GM12878 (cell line): ENCODE results near the gene IGSF23. TPM values are rescaled to one million over a fixed set of nuclear protein-coding genes. Genes with fewer than 3 reads are reported as not detected.

Source experiments
- ATAC-seq: fragments of 200-7000 bp; cut with Tn5 transposase; 3 replicates; pipeline ENCODE4 v1.9.1; 2020; ENCODE audit warnings: mild to moderate bottlenecking, moderate library complexity
- BruUV-seq: library from RNA; stranded (reverse); fragments of 400-500 nt; replicated peaks from 2 replicates; lab custom pipeline; 2021; lab: Mats Ljungman, UMichigan
- CTCF ChIA-PET: fragments of 300-600 bp; sonication (Branson Sonifier 250); formaldehyde crosslinking; extraction: SDS; loops from one replicate; lab custom pipeline; 2021; ENCODE audit warnings: inconsistent platforms; lab: Yijun Ruan, JAX
- POLR2A ChIA-PET: fragments of 350-600 bp; formaldehyde crosslinking; extraction: SDS; loops from one replicate; lab custom pipeline; 2021; ENCODE audit warnings: inconsistent platforms; lab: Charles Lee
- RAD21 ChIA-PET: fragments of 300-600 bp; sonication (Branson Sonifier 250); formaldehyde crosslinking; loops from one replicate; lab custom pipeline; 2023; ENCODE audit warnings: antibody characterized with exemption; ENCODE audit not compliant: unreplicated experiment; lab: Charles Lee
- SMC1A ChIA-PET: fragments of 300-600 bp; sonication (Branson Sonifier 250); formaldehyde crosslinking; loops from one replicate; lab custom pipeline; 2023; ENCODE audit not compliant: unreplicated experiment, uncharacterized antibody; lab: Charles Lee
- DNase-seq: peaks from one replicate; pipeline ENCODE4 v3.0.0-alpha.2; 2011; ENCODE audit warnings: low read depth, low spot score
- FAIRE-seq: peaks from 3 replicates; lab custom pipeline; 2011; peaks lifted over from hg19 to GRCh38; lab: Jason Lieb, UNC
- H2AFZ ChIP-seq: 2 replicates; pipeline ENCODE4 v1.6.0; 2011; ENCODE audit warnings: low read depth, low read length, control low read depth; ENCODE audit not compliant: control insufficient read depth
- H3K27ac ChIP-seq: 2 replicates; pipeline ENCODE4 v1.5.1; 2011; ENCODE audit warnings: control low read depth; ENCODE audit not compliant: control insufficient read depth, insufficient read depth
- H3K27me3 ChIP-seq, 2 experiments: replicated peaks in 1 of 2; 2 replicates each; pipeline versions ENCODE4 v1.6.0 to v1.6.1; 2011; ENCODE audit warnings: low read length in 1 of 2; ENCODE audit not compliant: control insufficient read depth in 2 of 2, insufficient read depth in 2 of 2
- H3K36me3 ChIP-seq, 2 experiments: 2 replicates each; pipeline ENCODE4 v1.5.1; 2011; ENCODE audit warnings: low read length in 1 of 2; ENCODE audit not compliant: control insufficient read depth in 2 of 2, insufficient read depth in 2 of 2
- H3K4me1 ChIP-seq: 2 replicates; pipeline ENCODE4 v1.6.1; 2011; ENCODE audit warnings: mild to moderate bottlenecking, low read length, moderate library complexity, mixed read lengths; ENCODE audit not compliant: control insufficient read depth, insufficient read depth
- H3K4me2 ChIP-seq: 2 replicates; pipeline ENCODE4 v1.6.0; 2011; ENCODE audit warnings: control low read depth; ENCODE audit not compliant: control insufficient read depth, insufficient read depth
- H3K4me3 ChIP-seq: fragments of 200-600 bp; sonication (generic); 2 replicates; pipeline ENCODE4 v1.5.1; 2016
- H3K79me2 ChIP-seq: 2 replicates; pipeline ENCODE4 v1.6.0; 2011; ENCODE audit warnings: low read length; ENCODE audit not compliant: control insufficient read depth, insufficient read depth
- H3K9ac ChIP-seq: 2 replicates; pipeline ENCODE4 v1.8.0; 2011; ENCODE audit warnings: low read length, control low read depth, mixed read lengths; ENCODE audit not compliant: control insufficient read depth, insufficient read depth
- H3K9me3 ChIP-seq: replicated peaks from 3 replicates; pipeline ENCODE4 v1.5.1; 2011; ENCODE audit warnings: mild to moderate bottlenecking, low read length; ENCODE audit not compliant: control insufficient read depth, insufficient read depth
- H4K20me1 ChIP-seq: 2 replicates; pipeline ENCODE4 v1.6.0; 2011; ENCODE audit not compliant: control insufficient read depth, insufficient read depth
- CREM ChIP-seq: IDR thresholded peaks from 2 replicates; pipeline ENCODE4 v1.6.1; 2014; ENCODE audit warnings: antibody characterized with exemption, low read depth
- IKZF1 ChIP-seq: fragments of 450-650 bp; conservative IDR thresholded peaks from 2 replicates; pipeline ENCODE4 v1.6.1; 2017; ENCODE audit warnings: antibody characterized with exemption, mild to moderate bottlenecking
- IKZF2 ChIP-seq, 2 experiments: fragments of 450-650 bp; IDR thresholded peaks; 2 replicates each; pipeline ENCODE4 v1.6.1; 2017; ENCODE audit warnings: mild to moderate bottlenecking in 2 of 2, moderate library complexity in 2 of 2
- NFIC ChIP-seq: IDR thresholded peaks from 2 replicates; pipeline ENCODE4 v1.6.1; 2012; ENCODE audit warnings: low read depth, mild to moderate bottlenecking, inconsistent platforms, low read length, moderate library complexity
- POU2F2 ChIP-seq: IDR thresholded peaks from 3 replicates; pipeline ENCODE4 v1.6.1; 2011; ENCODE audit warnings: low read depth, mild to moderate bottlenecking, low read length, borderline replicate concordance
- WGBS: methylation state at CpG from one replicate; pipeline ENCODE4 v1.1.6; 2016; ENCODE audit warnings: low lambda C conversion rate; ENCODE audit not compliant: insufficient replicate concordance, insufficient coverage; ENCODE audit errors: missing lambda C conversion rate; 5-methylcytosine and 5-hydroxymethylcytosine counted together
- in situ Hi-C: fragments of 300-500 bp; cut with MboI; formaldehyde crosslinking; loops from 9 replicates; pipeline ENCODE4 v1.14.3; 2018; ENCODE audit warnings: mixed read lengths
- intact Hi-C: fragments of 100-400 bp; cut with micrococcal nuclease; formaldehyde crosslinking; loops from one replicate; pipeline ENCODE4 v1.14.2; 2022; ENCODE audit not compliant: unreplicated experiment
- microRNA counts: library from miRNA; unstranded; fragments of <30 nt; microRNA quantifications from one replicate; lab custom pipeline; 2016
- microRNA-seq: library from miRNA; unstranded; fragments of <30 nt; microRNA quantifications from one replicate; pipeline ENCODE4, GENCODE V29; 2018
- polyA plus RNA-seq, 11 experiments: library from polyadenylated mRNA; depleted of rRNA in 4 of 11; unstranded in 6 of 11; stranded (reverse) in 5 of 11; fragments of >200 nt; fragmentation: Nextera tagmentation in 4 of 11; fragmentation: Illumina TruSeq in 1 of 11; extraction: Ambion mirVana in 4 of 11; extraction: Trizol in 1 of 11; gene quantifications; 1 replicate in 1 of 11; 2 replicates in 10 of 11; pipeline versions ENCODE4 v1.2.1 to v1.2.3, GENCODE V29; 2011 to 2016; ENCODE audit warnings: inconsistent platforms in 2 of 11, missing spikeins in 2 of 11, low read depth in 1 of 11
- small RNA-seq: library from RNA; depleted of rRNA; stranded (forward); fragments of <200 nt; gene quantifications from one replicate; pipeline ENCODE3, GENCODE V24; 2014
- total RNA-seq, 4 experiments: library from RNA; depleted of rRNA in 3 of 4; stranded (reverse); fragments of >200 nt in 3 of 4; fragmentation: Illumina TruSeq in 1 of 4; extraction: Trizol in 1 of 4; gene quantifications; 2 replicates each; pipeline versions ENCODE4 v1.2.1 to v1.2.3, GENCODE V29; 2013 to 2021

The IGSF23 gene
- total and polyA plus RNA-seq, 10 of the 15 experiments (the other 5 are each of a cell fraction or from before 2014, with no cell fraction given): not detected

- TF ChIP-seq IKZF2 (IDR thresholded peaks at IDR 0.05) (peak; percentile 46 to 61; a peak in 3 of 4 replicates), CREM (peak; percentile 11; the same call in 1 of the 2 replicates), NFIC (no peak), IKZF1 (peak; percentile 53), POU2F2 (peak; percentile 88; the same call in 2 of the 3 replicates)
- CTCF ChIA-PET: interaction anchor here (1.1 to 1.7 kb wide), 3 partner anchors 29 to 85 kb away, joined by 3 to 7 read pairs (median 6); no protein-coding TSS in a partner anchor
- ATAC-seq (0 out of 3 replicates have a peak, but pooled peaks have one; percentile 16), FAIRE-seq (no peak), DNase-seq (no peak)
- H3K27me3 ChIP-seq: no peaks in the 10 kb centered on the region
- BruUV-seq: no TSS peak
- no peak overlapping the region for H2AFZ ChIP-seq
- WGBS: 3% methylated on average over 4 of the region's 4 CpGs
- H3K9ac ChIP-seq: no peak overlapping the region
- H3K36me3 ChIP-seq: no peaks in the 10 kb centered on the region
- H3K9me3 ChIP-seq: no peaks in the 10 kb centered on the region
- H3K27ac ChIP-seq: no peak overlapping the region
- SMC1A ChIA-PET: interaction anchor here (1.4 kb wide), 1 partner anchor 85 kb away, joined by 4 read pairs; no protein-coding TSS in a partner anchor
- H3K79me2 ChIP-seq: no peaks in the 10 kb centered on the region
- no peaks in the 10 kb centered on the region for H4K20me1 ChIP-seq
- H3K4me2 ChIP-seq: peak overlapping the region; percentile 48
- intact Hi-C loops (loop anchor here (2.0 kb wide), 1 partner anchor 31 kb away; no protein-coding TSS in a partner anchor), in situ Hi-C loops (no loop called here)
- H3K4me1 ChIP-seq: peaks cover 45% of the 10 kb centered on the region
- RAD21 ChIA-PET: interaction anchor here (0.7 to 1.0 kb wide), 2 partner anchors 38 to 784 kb away, joined by 3 read pairs; no protein-coding TSS in a partner anchor
- POLR2A ChIA-PET: interaction anchor here (1.1 kb wide), 1 partner anchor 37 kb away, joined by 4 read pairs; no protein-coding TSS in a partner anchor
- peak overlapping the region; percentile 28; the same call in 1 of the 2 replicates for H3K4me3 ChIP-seq
These were observed 72.5 kb downstream of the IGSF23 start for GRCh38 chr19:44685877-44686276.

MicroRNAs encoded within 50 kb of the gene (microRNA counts, 767-probe panel; counts per million panel counts)
- microRNA hsa-miR-4531 (lab: Ali Mortazavi, UCI): 1,936 counts per million, percentile 74 among the panel's probes with 10 or more counts

Small RNAs within 50 kb of the gene (microRNA-seq; reads per million reads assigned to microRNA genes)
- gene MIR4531: not detected

Small RNAs within 50 kb of the gene (small RNA-seq; reads per million reads assigned to genes)
- not detected for gene AC243964.1

Other genes starting within 250 kb of the IGSF23 start
Only the 7 nearest of the 11 such genes appear.
- gene ZNF180, start 113.0 kb upstream of the IGSF23 start, total RNA-seq (2014; rRNA removed): 6.7 and 7.7 TPM in 2 replicates
- gene ZNF180, start 113.0 kb upstream of the IGSF23 start, total RNA-seq (2014; rRNA removed; fragmentation: Illumina TruSeq; extraction: Trizol): 7.6 and 9.0 TPM in 2 replicates
- gene ZNF180, start 113.0 kb upstream of the IGSF23 start, total RNA-seq (2021): 8.9 TPM in 2 replicates
- gene ZNF180, start 113.0 kb upstream of the IGSF23 start, polyA plus RNA-seq (2011; rRNA removed): 2.1 and 4.6 TPM in 2 replicates
- 6.5 and 7.8 TPM in 2 replicates for gene ZNF180, start 113.0 kb upstream of the IGSF23 start, polyA plus RNA-seq (2014; fragmentation: Illumina TruSeq; extraction: Trizol)
- 1 to 10 TPM; 1.6 to 3.1 TPM for gene ZNF180, start 113.0 kb upstream of the IGSF23 start, polyA plus RNA-seq (2014; fragmentation: Nextera tagmentation; extraction: Ambion mirVana)
- gene ZNF180, start 113.0 kb upstream of the IGSF23 start, polyA plus RNA-seq (2014; rRNA removed): 3.5 and 4.8 TPM in 2 replicates
- 1 to 10 TPM; 5.5 TPM for gene ZNF180, start 113.0 kb upstream of the IGSF23 start, polyA plus RNA-seq (2016; fragmentation: Nextera tagmentation; extraction: Ambion mirVana)
- gene CEACAM20, start 83.9 kb upstream of the IGSF23 start, total RNA-seq (2014; rRNA removed): not detected in 2 replicates
- gene CEACAM20, start 83.9 kb upstream of the IGSF23 start, total RNA-seq (2014; rRNA removed; fragmentation: Illumina TruSeq; extraction: Trizol): not detected in 2 replicates
- not detected in 2 replicates for gene CEACAM20, start 83.9 kb upstream of the IGSF23 start, total RNA-seq (2021)
- not detected in 2 replicates for gene CEACAM20, start 83.9 kb upstream of the IGSF23 start, polyA plus RNA-seq (2011; rRNA removed)
- gene CEACAM20, start 83.9 kb upstream of the IGSF23 start, polyA plus RNA-seq (2014; fragmentation: Illumina TruSeq; extraction: Trizol): not detected in 2 replicates
- gene CEACAM20, start 83.9 kb upstream of the IGSF23 start, polyA plus RNA-seq (2014; fragmentation: Nextera tagmentation; extraction: Ambion mirVana): not detected
- not detected in 2 replicates for gene CEACAM20, start 83.9 kb upstream of the IGSF23 start, polyA plus RNA-seq (2014; rRNA removed)
- not detected for gene CEACAM20, start 83.9 kb upstream of the IGSF23 start, polyA plus RNA-seq (2016; fragmentation: Nextera tagmentation; extraction: Ambion mirVana)
- 3.7 and 4.0 TPM in 2 replicates for gene PVR, start 30.3 kb downstream of the IGSF23 start, total RNA-seq (2014; rRNA removed)
- gene PVR, start 30.3 kb downstream of the IGSF23 start, total RNA-seq (2014; rRNA removed; fragmentation: Illumina TruSeq; extraction: Trizol): 1.8 and 2.7 TPM in 2 replicates
- gene PVR, start 30.3 kb downstream of the IGSF23 start, total RNA-seq (2021): 2.2 and 2.7 TPM in 2 replicates
- gene PVR, start 30.3 kb downstream of the IGSF23 start, polyA plus RNA-seq (2011; rRNA removed): 0.03 and 0.07 TPM in 2 replicates
- gene PVR, start 30.3 kb downstream of the IGSF23 start, polyA plus RNA-seq (2014; fragmentation: Illumina TruSeq; extraction: Trizol): 2.1 and 2.7 TPM in 2 replicates
- under 1 TPM; 0.24 to 0.56 TPM for gene PVR, start 30.3 kb downstream of the IGSF23 start, polyA plus RNA-seq (2014; fragmentation: Nextera tagmentation; extraction: Ambion mirVana)
- gene PVR, start 30.3 kb downstream of the IGSF23 start, polyA plus RNA-seq (2014; rRNA removed): 2.7 and 2.9 TPM in 2 replicates
- gene PVR, start 30.3 kb downstream of the IGSF23 start, polyA plus RNA-seq (2016; fragmentation: Nextera tagmentation; extraction: Ambion mirVana): 1 to 10 TPM in 1 of 2 experiments, under 1 TPM in 1; 0.82 to 1.9 TPM
- gene CEACAM19, start 57.9 kb downstream of the IGSF23 start, total RNA-seq (2014; rRNA removed): 0.17 and 0.22 TPM in 2 replicates
- gene CEACAM19, start 57.9 kb downstream of the IGSF23 start, total RNA-seq (2014; rRNA removed; fragmentation: Illumina TruSeq; extraction: Trizol): 0.13 TPM in 1 of 2 replicates, not detected in the other
- 0.15 and 0.24 TPM in 2 replicates for gene CEACAM19, start 57.9 kb downstream of the IGSF23 start, total RNA-seq (2021)
- 0.10 and 0.18 TPM in 2 replicates for gene CEACAM19, start 57.9 kb downstream of the IGSF23 start, polyA plus RNA-seq (2011; rRNA removed)
- 0.31 and 0.33 TPM in 2 replicates for gene CEACAM19, start 57.9 kb downstream of the IGSF23 start, polyA plus RNA-seq (2014; fragmentation: Illumina TruSeq; extraction: Trizol)
- gene CEACAM19, start 57.9 kb downstream of the IGSF23 start, polyA plus RNA-seq (2014; fragmentation: Nextera tagmentation; extraction: Ambion mirVana): not detected
- 0.16 and 0.27 TPM in 2 replicates for gene CEACAM19, start 57.9 kb downstream of the IGSF23 start, polyA plus RNA-seq (2014; rRNA removed)
- not detected for gene CEACAM19, start 57.9 kb downstream of the IGSF23 start, polyA plus RNA-seq (2016; fragmentation: Nextera tagmentation; extraction: Ambion mirVana)
- gene CEACAM16, start 85.6 kb downstream of the IGSF23 start, total RNA-seq (2014; rRNA removed): not detected in 2 replicates
- gene CEACAM16, start 85.6 kb downstream of the IGSF23 start, total RNA-seq (2014; rRNA removed; fragmentation: Illumina TruSeq; extraction: Trizol): not detected in 2 replicates
- gene CEACAM16, start 85.6 kb downstream of the IGSF23 start, total RNA-seq (2021): not detected in 2 replicates
- gene CEACAM16, start 85.6 kb downstream of the IGSF23 start, polyA plus RNA-seq (2011; rRNA removed): not detected in 2 replicates
- gene CEACAM16, start 85.6 kb downstream of the IGSF23 start, polyA plus RNA-seq (2014; fragmentation: Illumina TruSeq; extraction: Trizol): not detected in 2 replicates
- not detected for gene CEACAM16, start 85.6 kb downstream of the IGSF23 start, polyA plus RNA-seq (2014; fragmentation: Nextera tagmentation; extraction: Ambion mirVana)
- not detected in 2 replicates for gene CEACAM16, start 85.6 kb downstream of the IGSF23 start, polyA plus RNA-seq (2014; rRNA removed)
- not detected for gene CEACAM16, start 85.6 kb downstream of the IGSF23 start, polyA plus RNA-seq (2016; fragmentation: Nextera tagmentation; extraction: Ambion mirVana)
- 5.2 and 6.5 TPM in 2 replicates for gene BCL3, start 135.1 kb downstream of the IGSF23 start, total RNA-seq (2014; rRNA removed)
- gene BCL3, start 135.1 kb downstream of the IGSF23 start, total RNA-seq (2014; rRNA removed; fragmentation: Illumina TruSeq; extraction: Trizol): 1.7 and 2.0 TPM in 2 replicates
- 22.7 and 26.4 TPM in 2 replicates for gene BCL3, start 135.1 kb downstream of the IGSF23 start, total RNA-seq (2021)
- gene BCL3, start 135.1 kb downstream of the IGSF23 start, polyA plus RNA-seq (2011; rRNA removed): 1.7 and 2.3 TPM in 2 replicates
- gene BCL3, start 135.1 kb downstream of the IGSF23 start, polyA plus RNA-seq (2014; fragmentation: Illumina TruSeq; extraction: Trizol): 1.0 and 4.9 TPM in 2 replicates
- gene BCL3, start 135.1 kb downstream of the IGSF23 start, polyA plus RNA-seq (2014; fragmentation: Nextera tagmentation; extraction: Ambion mirVana): 1 to 10 TPM in 1 of 2 experiments, under 1 TPM in 1; 0.55 to 1.1 TPM
- 19.2 and 25.5 TPM in 2 replicates for gene BCL3, start 135.1 kb downstream of the IGSF23 start, polyA plus RNA-seq (2014; rRNA removed)
- 10 to 100 TPM in 1 of 2 experiments, 1 to 10 TPM in 1; 2.3 to 17.6 TPM for gene BCL3, start 135.1 kb downstream of the IGSF23 start, polyA plus RNA-seq (2016; fragmentation: Nextera tagmentation; extraction: Ambion mirVana)
- not detected in 2 replicates for gene CBLC, start 164.3 kb downstream of the IGSF23 start, total RNA-seq (2014; rRNA removed)
- gene CBLC, start 164.3 kb downstream of the IGSF23 start, total RNA-seq (2014; rRNA removed; fragmentation: Illumina TruSeq; extraction: Trizol): not detected in 2 replicates
- 0.19 TPM in 1 of 2 replicates, not detected in the other for gene CBLC, start 164.3 kb downstream of the IGSF23 start, total RNA-seq (2021)
- not detected in 2 replicates for gene CBLC, start 164.3 kb downstream of the IGSF23 start, polyA plus RNA-seq (2011; rRNA removed)
- not detected in 2 replicates for gene CBLC, start 164.3 kb downstream of the IGSF23 start, polyA plus RNA-seq (2014; fragmentation: Illumina TruSeq; extraction: Trizol)
- not detected for gene CBLC, start 164.3 kb downstream of the IGSF23 start, polyA plus RNA-seq (2014; fragmentation: Nextera tagmentation; extraction: Ambion mirVana)
- gene CBLC, start 164.3 kb downstream of the IGSF23 start, polyA plus RNA-seq (2014; rRNA removed): not detected in 2 replicates
- not detected for gene CBLC, start 164.3 kb downstream of the IGSF23 start, polyA plus RNA-seq (2016; fragmentation: Nextera tagmentation; extraction: Ambion mirVana)